ENCODE data around the gene PLB1. TPM values are rescaled to one million over a fixed set of nuclear protein-coding genes. Genes with fewer than 3 reads are reported as not detected.

Gene PLB1
- total RNA-seq, 2 experiments from 2014 or later, result not detected

- H4K20me1 ChIP-seq (ENCODE audit: insufficient read depth, low read length), result no peaks in the 10 kb centered on the region
- POLR2A ChIA-PET, result no interaction called here
- H3K4me1 ChIP-seq (ENCODE audit: insufficient read depth, low read length, poor library complexity, severe bottlenecking), result no peaks in the 10 kb centered on the region
- H3K79me2 ChIP-seq (ENCODE audit: insufficient read depth, low read depth, low read length), result no peaks in the 10 kb centered on the region
- no TSS peak for BruUV-seq (replicated peaks)
- no peak overlapping the region for H3K4me3 ChIP-seq (ENCODE audit: low read depth, low read length, poor library complexity, severe bottlenecking)
- H3K9me3 ChIP-seq (ENCODE audit: low read length), result no peaks in the 10 kb centered on the region
- H2AFZ ChIP-seq (ENCODE audit: low read length), result no peak overlapping the region
- no peak overlapping the region for H3K4me2 ChIP-seq (ENCODE audit: low read length)
- no peak overlapping the region for H3K27ac ChIP-seq (ENCODE audit: low read depth, low read length, poor library complexity, severe bottlenecking)
- no peaks in the 10 kb centered on the region for H3K9me2 ChIP-seq (ENCODE audit: insufficient read depth, low read length)
- no peaks in the 10 kb centered on the region for H3K36me3 ChIP-seq (ENCODE audit: insufficient read depth, low read length)
- DNase-seq (ENCODE audit: low spot score), result no peak
- CTCF ChIA-PET (ENCODE audit: unreplicated experiment), result no interaction called here
- intact Hi-C loops (cut with micrococcal nuclease; ENCODE audit: unreplicated experiment), result no loop called here
- no peak for TF ChIP-seq EZH2phosphoT487 (IDR thresholded peaks at IDR 0.05; ENCODE audit: borderline replicate concordance, low read depth, low read length)
- TF ChIP-seq CTCF (conservative IDR thresholded peaks at IDR 0.05; ENCODE audit: low read length), result no peak
Observed at GRCh38 chr2:28693223-28693622, 197.4 kb downstream of the PLB1 start.

Small RNA genes within 50 kb of the gene (small RNA-seq; reads per million reads assigned to genes)
- gene RNA5SP89 (0.16 reads per million), gene SNRPGP7 (not detected)

Other genes with a start within 250 kb of the PLB1 start
- 0.03 and 0.35 TPM in 2 replicates for gene FOSL2, start 103.2 kb upstream of the PLB1 start, total RNA-seq (2014; rRNA removed; shearing (Covaris generic))
- gene FOSL2, start 103.2 kb upstream of the PLB1 start, total RNA-seq (2022), result 0.39 and 1.0 TPM in 2 replicates